Tibial nerve (tissue), 4 donors: ENCODE measurements around the gene USP34. TPM values are rescaled to one million over a fixed set of nuclear protein-coding genes. Genes with fewer than 3 reads are reported as not detected.
"Not testable (repeated sequence)": the region's sequence is repeated elsewhere in the genome, so short reads cannot be mapped to it uniquely, and the experiment has no call there.

Experiments used
- DNase-seq, 2 donors: peaks; one replicate each; pipeline ENCODE4 v3.0.0-alpha.2; 2019; ENCODE audit warnings: low spot score in 2 of 2
- H3K27ac ChIP-seq, 4 donors: fragments of 200-600 bp; sonication (generic) in 3 of 4; one replicate each; pipeline ENCODE4 v1.5.1; 2017 to 2019; ENCODE audit warnings: mild to moderate bottlenecking in 1 of 4
- H3K27me3 ChIP-seq, 2 donors: fragments of 200-600 bp; sonication (generic) in 1 of 2; one replicate each; pipeline versions ENCODE4 v1.5.1 to v1.6.0; 2017 to 2019
- H3K36me3 ChIP-seq, 3 donors: fragments of 200-600 bp; sonication (generic); one replicate each; pipeline ENCODE4 v1.5.1; 2018 to 2019
- H3K4me1 ChIP-seq, 4 donors: fragments of 200-600 bp; sonication (generic) in 3 of 4; one replicate each; pipeline ENCODE4 v1.5.1; 2017 to 2019
- H3K4me3 ChIP-seq, 4 donors: fragments of 200-600 bp; sonication (generic) in 3 of 4; one replicate each; pipeline ENCODE4 v1.5.1; 2017 to 2019; ENCODE audit warnings: mild to moderate bottlenecking in 1 of 4, moderate library complexity in 1 of 4
- H3K9me3 ChIP-seq, 4 donors: fragments of 200-600 bp; sonication (generic) in 3 of 4; one replicate each; pipeline ENCODE4 v1.5.1; 2017 to 2019
- CTCF ChIP-seq, 5 experiments: fragments of 200-600 bp in 3 of 5; fragments of 450-650 bp in 2 of 5; sonication (generic) in 3 of 5; IDR thresholded peaks; one replicate each; pipeline ENCODE4 v1.5.1; 2016 to 2019; ENCODE audit warnings: antibody characterized with exemption in 5 of 5, mild to moderate bottlenecking in 3 of 5, moderate library complexity in 2 of 5
- EP300 ChIP-seq, 2 donors: sonication (generic); formaldehyde crosslinking; IDR thresholded peaks; one replicate each; pipeline ENCODE4 v1.6.1; 2017; ENCODE audit warnings: antibody characterized with exemption in 2 of 2, mild to moderate bottlenecking in 1 of 2
- POLR2A ChIP-seq, 2 donors: fragments of 450-650 bp; IDR thresholded peaks; one replicate each; pipeline ENCODE4 v1.6.1; 2017; ENCODE audit warnings: antibody characterized with exemption in 2 of 2, mild to moderate bottlenecking in 2 of 2, moderate library complexity in 2 of 2
- WGBS, 2 donors: methylation state at CpG; one replicate each; pipeline ENCODE4 v1.1.5; 2018; 5-methylcytosine and 5-hydroxymethylcytosine counted together
- total RNA-seq, 4 donors: library from RNA; depleted of rRNA; stranded (reverse); fragments of >200 nt; gene quantifications; one replicate each; pipeline ENCODE4 v1.1.0, GENCODE V29; 2016

USP34 gene
- total RNA-seq, 4 donors from 2014 or later = 114 to 211 (median 148) TPM

- H3K4me1 ChIP-seq = no peaks in the 10 kb centered on the region
- H3K27me3 ChIP-seq = no peaks in the 10 kb centered on the region
- peaks cover 0 to 52% (median 3%) of the 10 kb centered on the region in 3 donors for H3K36me3 ChIP-seq
- WGBS, 2 donors = 90 to 100% methylated on average over 2 of the region's 2 CpGs
- H3K27ac ChIP-seq = no peak overlapping the region
- no peak for TF ChIP-seq EP300 (IDR thresholded peaks at IDR 0.05)
- H3K9me3 ChIP-seq = no peaks in the 10 kb centered on the region
- DNase-seq = no peak
- no peak overlapping the region for H3K4me3 ChIP-seq
These were observed 34.1 kb upstream of the USP34 start for GRCh38 chr2:61504949-61505348.

GRCh38 chr2:61499060-61499459 lies 28.2 kb upstream of the USP34 start:
- Histone ChIP-seq H3K4me3 (no peak overlapping the region), H3K36me3 (peaks cover 0 to 89% (median 5%) of the 10 kb centered on the region in 3 donors), H3K9me3 (no peaks in the 10 kb centered on the region), H3K4me1 (no peaks in the 10 kb centered on the region), H3K27ac (no peak overlapping the region), H3K27me3 (no peaks in the 10 kb centered on the region)
- 93 to 95% methylated on average over 2 of the region's 2 CpGs for WGBS, 2 donors
- no peak for DNase-seq
- no peak for TF ChIP-seq CTCF (IDR thresholded peaks at IDR 0.05)
- TF ChIP-seq EP300 (IDR thresholded peaks at IDR 0.05) = no peak
- no peak for TF ChIP-seq POLR2A (IDR thresholded peaks at IDR 0.05)

GRCh38 chr2:61493523-61493942 lies 22.6 kb upstream of the USP34 start:
- WGBS, 2 donors = 57 to 62% methylated on average over 2 of the region's 2 CpGs
- no peak for TF ChIP-seq EP300 (IDR thresholded peaks at IDR 0.05)
- TF ChIP-seq CTCF (IDR thresholded peaks at IDR 0.05) = no peak
- no peak for TF ChIP-seq POLR2A (IDR thresholded peaks at IDR 0.05)

GRCh38 chr2:61492476-61492875 lies 21.6 kb upstream of the USP34 start:
- Histone ChIP-seq H3K27me3 (no peaks in the 10 kb centered on the region), H3K27ac (no peak overlapping the region), H3K4me3 (no peak overlapping the region), H3K9me3 (no peaks in the 10 kb centered on the region), H3K36me3 (peaks cover 0 to 99% (median 12%) of the 10 kb centered on the region in 3 donors), H3K4me1 (no peaks in the 10 kb centered on the region)
- no peak for TF ChIP-seq POLR2A (IDR thresholded peaks at IDR 0.05)
- no peak for TF ChIP-seq CTCF (IDR thresholded peaks at IDR 0.05)
- no peak for TF ChIP-seq EP300 (IDR thresholded peaks at IDR 0.05)
- WGBS, 2 donors = 95 to 96% methylated on average over 2 of the region's 2 CpGs
- DNase-seq = no peak

More at GRCh38 chr2:61493523-61493942, 22.6 kb upstream of the USP34 start:
- H3K4me1 ChIP-seq = no peaks in the 10 kb centered on the region
- no peaks in the 10 kb centered on the region for H3K27me3 ChIP-seq
- H3K36me3 ChIP-seq = peaks cover 0 to 100% (median 12%) of the 10 kb centered on the region in 3 donors
- peak in 1 of 2 donors; percentile 12 for DNase-seq
- H3K27ac ChIP-seq = no peak overlapping the region
- no peak overlapping the region for H3K4me3 ChIP-seq
- no peaks in the 10 kb centered on the region for H3K9me3 ChIP-seq

GRCh38 chr2:61485281-61485680 lies 14.4 kb upstream of the USP34 start:
- Histone ChIP-seq H3K27me3 (no peaks in the 10 kb centered on the region), H3K36me3 (peaks cover 4 to 99% (median 5%) of the 10 kb centered on the region in 3 donors), H3K4me3 (no peak overlapping the region), H3K9me3 (no peaks in the 10 kb centered on the region), H3K4me1 (no peaks in the 10 kb centered on the region), H3K27ac (no peak overlapping the region)
- no peak for DNase-seq
- no peak for TF ChIP-seq EP300 (IDR thresholded peaks at IDR 0.05)
- TF ChIP-seq POLR2A (IDR thresholded peaks at IDR 0.05) = no peak
- no peak for TF ChIP-seq CTCF (IDR thresholded peaks at IDR 0.05)
- 93 to 97% methylated on average over 5 of the region's 5 CpGs for WGBS, 2 donors

- WGBS, 2 donors = 71 to 78% methylated on average over 6 of the region's 6 CpGs
- no peak for DNase-seq
- Histone ChIP-seq H3K4me1 (peaks cover 0 to 4% (median 0%) of the 10 kb centered on the region in 4 donors), H3K4me3 (no peak overlapping the region), H3K36me3 (peaks cover 0 to 74% (median 12%) of the 10 kb centered on the region in 3 donors), H3K27me3 (no peaks in the 10 kb centered on the region), H3K9me3 (no peaks in the 10 kb centered on the region), H3K27ac (no peak overlapping the region)
- TF ChIP-seq CTCF (IDR thresholded peaks at IDR 0.05) (no peak), EP300 (IDR thresholded peaks at IDR 0.05) (no peak), POLR2A (IDR thresholded peaks at IDR 0.05) (no peak)
These were observed 7.2 kb upstream of the USP34 start for GRCh38 chr2:61478086-61478485.

- not testable (repeated sequence) for DNase-seq, H3K4me3 ChIP-seq, H3K27me3 ChIP-seq, H3K9me3 ChIP-seq, H3K27ac ChIP-seq
- WGBS, 2 donors = 93 to 97% methylated on average over 11 to 12 of the region's 12 CpGs
- Histone ChIP-seq H3K4me1 (peaks cover 0 to 12% (median 0%) of the 10 kb centered on the region in 4 donors), H3K36me3 (peaks cover 0 to 64% (median 12%) of the 10 kb centered on the region in 3 donors)
These were observed 6.2 kb upstream of the USP34 start for GRCh38 chr2:61476929-61477589.
